Stimulated activated CD4-positive, alpha-beta T cell treated with anti-CD3 and anti-CD28 coated beads, Interleukin-4, amount 100 ng/mL, for 1 hour (primary cell): ENCODE data around the gene KCTD5.
"Not testable (repeated sequence)": the region's sequence is repeated elsewhere in the genome, so short reads cannot be mapped to it uniquely, and the experiment has no call there.

Experiments used
- DNase-seq: peaks from one replicate; pipeline ENCODE4 v3.0.0-alpha.2; 2020

KCTD5 gene

DNA sequence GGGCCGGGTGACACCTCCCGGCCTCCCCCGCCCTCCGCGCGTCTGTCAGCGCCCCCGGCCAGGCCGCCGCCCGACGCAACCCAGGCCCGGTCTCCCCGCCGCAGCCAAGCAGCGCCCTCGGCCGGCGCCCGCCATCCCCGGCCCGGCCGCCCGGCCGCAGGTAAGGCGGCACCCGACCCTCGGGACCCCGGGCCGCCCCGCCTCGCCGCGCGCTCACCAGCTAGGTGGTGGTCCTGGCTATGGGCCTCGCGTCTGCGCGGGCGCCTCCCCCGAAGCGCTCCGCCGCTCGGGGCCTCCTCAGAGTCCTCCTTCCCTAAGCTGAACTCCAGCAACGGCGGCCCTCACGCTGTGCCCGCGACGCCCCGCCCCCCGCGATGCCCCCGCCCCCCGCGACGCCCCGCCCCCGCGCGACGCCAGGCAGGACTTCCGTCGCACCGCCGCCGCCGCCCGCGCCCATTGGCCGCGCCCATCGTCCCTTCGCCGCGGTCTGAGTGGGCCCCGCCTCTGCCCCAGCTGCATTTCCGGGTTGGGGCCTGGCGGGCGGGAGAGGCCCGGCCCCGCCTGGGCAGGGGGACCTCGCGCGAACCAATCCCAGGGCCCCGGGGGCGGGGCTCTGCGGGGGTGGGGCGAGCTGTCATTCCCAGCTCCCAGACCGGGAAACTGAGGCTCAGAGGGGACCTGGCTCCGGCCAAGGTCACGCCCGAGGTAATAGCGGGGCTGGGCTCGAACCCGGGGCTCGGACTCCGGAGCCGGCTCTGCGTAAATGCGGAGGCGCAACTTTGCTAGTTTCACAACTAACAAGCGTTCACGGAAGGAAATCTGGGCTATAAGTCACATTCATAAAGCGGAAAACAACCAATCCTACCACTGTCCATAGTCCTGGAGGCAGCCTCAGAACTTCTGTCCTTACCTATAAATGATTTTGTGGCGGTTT, 9.0 kb upstream of the KCTD5 start:
- peak; percentile 94 for DNase-seq

DNA sequence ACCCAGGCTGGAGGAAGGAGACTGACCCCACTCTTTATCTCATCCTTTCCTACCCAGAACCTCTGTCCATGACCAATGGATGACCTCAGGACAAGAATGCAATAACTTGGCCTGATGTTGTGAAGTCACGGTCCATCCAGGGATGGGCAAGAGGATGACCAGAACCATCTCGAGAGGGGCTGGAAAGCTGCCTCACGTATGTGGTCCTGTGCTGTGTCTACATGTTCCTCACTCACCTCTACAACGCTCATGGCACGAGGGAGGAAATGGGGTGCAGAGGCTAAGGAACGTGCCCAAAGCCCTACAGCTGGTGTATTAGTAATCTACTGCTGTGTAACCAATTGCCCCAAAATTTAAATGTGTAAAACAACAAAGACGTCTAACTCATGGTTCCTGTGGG, 7.3 kb upstream of the KCTD5 start:
- DNase-seq = no peak

DNA sequence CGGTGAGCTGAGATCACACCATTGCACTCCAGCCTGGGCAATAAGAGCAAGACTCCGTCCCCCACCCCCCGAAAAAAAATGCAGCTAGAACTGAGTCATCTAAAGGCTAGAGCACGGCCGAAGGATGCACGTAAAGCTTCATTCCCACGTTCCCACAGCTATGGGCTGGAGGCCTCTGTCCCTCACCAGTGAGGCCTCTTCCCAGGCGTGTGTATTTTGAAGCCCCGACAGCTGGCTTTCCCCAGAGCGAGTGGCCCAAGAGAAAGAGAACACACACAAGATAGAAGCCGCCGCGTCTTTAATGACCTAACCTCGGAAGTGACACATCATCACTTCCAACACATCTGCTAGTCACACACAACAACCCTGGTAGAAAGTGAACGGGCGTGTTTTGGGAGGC, 6.6 kb upstream of the KCTD5 start:
- DNase-seq = no peak

DNA sequence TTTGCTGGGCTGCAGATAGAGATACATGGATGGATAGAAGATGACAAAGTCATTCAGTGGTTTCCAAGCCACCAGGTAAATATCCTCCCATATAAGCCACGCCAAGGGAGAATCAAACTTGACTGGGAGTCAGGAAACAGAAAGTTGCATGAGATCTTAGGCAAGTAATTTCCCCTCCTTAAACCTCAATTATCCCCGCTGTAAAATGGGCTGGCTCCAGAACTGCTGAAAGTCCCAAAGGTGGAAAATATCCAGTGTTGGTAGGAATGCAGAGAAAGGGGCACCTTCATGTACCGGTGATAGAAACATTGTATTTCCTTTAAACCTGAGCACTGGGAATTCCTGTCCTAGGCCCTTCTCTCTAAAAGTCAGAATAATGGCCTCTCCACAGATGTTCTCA, 5.4 kb upstream of the KCTD5 start:
- DNase-seq = not testable (repeated sequence)

DNA sequence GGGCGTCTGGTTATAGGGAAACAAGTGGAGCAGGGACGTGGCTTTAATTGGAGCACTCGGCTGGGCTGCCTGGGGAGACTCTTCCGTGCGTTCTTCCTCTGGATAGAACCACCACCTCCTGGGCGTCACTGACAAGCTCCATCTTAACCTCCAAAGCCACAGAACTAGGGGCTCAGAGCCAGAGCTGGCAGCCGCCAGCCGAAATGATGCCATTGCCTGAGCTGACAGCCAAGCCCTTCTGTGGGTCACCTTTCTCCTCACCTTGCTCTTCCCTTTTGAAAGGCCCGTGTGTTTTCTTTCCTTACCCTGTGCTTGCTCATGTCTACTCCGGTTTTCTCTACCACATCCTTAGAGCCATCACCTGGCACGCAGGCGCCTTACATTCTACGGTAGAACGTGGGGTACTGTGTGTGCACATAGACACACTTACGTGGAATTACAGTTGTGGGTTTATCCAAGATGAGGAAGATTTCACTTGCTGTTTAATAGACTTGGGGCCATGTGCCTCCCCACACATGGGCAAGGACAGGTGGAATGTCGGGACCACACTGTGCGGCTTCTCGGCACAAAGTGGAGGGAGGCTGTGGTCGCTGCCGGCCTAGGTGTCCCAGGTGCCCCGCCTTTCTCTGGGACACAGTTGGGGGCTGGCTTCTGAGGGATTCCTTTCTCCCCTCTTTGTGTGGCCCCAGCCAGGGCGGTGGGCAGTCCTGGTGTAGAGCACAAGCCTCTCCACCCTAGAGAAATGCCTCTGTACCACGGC, 3.9 kb upstream of the KCTD5 start:
- not testable (repeated sequence) for DNase-seq

DNA sequence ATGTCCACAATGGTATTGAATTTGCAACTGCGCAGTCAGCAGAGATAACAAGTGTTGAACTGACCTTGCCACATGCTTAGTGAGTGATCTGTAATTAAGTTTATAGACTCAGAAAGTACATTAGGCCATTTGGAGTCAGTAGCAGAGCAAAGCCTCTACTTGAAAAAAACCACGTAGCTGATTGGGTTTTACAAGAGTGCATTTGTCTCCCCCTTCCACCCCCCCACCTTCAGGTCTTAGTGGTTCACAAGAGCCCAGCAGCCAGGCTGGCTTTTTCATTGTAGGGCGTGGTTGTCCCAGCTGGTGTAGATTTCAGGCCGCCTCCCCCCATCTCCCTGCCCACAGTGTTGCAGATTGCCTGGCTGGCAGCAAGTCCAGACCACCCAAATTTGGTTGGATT, 2.4 kb upstream of the KCTD5 start:
- DNase-seq = not testable (repeated sequence)

DNA sequence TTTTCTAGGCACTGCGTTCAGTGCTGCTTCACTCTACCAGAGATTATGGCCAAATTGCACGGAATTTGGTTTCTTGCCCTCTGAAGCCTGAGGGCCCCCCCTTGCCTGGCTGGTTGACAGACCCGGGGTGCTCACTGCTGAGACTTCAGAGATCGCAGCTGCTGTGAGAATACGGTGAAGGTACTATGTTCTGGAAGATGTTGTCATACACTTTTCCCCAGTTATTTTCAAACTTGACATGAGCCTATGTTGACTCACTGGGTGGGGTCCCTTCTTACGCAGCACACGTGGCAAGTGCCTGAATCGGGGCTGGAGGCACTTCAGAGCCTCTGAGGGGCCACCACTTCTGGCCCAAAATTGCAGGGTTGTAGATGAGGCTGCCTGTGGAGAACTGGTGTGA, 2.0 kb upstream of the KCTD5 start:
- not testable (repeated sequence) for DNase-seq

DNA sequence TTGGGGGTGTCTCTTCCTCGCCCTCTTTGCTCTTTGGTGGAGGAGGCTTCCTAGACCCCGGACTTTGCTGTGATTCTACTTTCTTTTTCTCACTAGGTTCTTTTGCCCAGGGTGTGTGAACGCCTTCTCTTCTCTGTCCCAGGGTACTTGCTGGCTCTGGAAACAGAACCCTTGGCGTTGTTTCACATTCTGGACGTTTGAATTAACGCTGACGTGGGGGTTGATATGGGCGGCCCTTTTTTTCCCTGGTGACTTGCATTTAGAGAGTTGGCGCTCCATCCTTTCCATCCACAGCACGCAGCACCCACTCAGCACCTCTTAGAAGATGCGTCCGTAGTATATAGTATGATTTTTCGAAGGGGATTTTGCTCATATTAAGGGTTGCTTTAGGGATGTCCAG, 718 bp downstream of the KCTD5 start:
- not testable (repeated sequence) for DNase-seq

DNA sequence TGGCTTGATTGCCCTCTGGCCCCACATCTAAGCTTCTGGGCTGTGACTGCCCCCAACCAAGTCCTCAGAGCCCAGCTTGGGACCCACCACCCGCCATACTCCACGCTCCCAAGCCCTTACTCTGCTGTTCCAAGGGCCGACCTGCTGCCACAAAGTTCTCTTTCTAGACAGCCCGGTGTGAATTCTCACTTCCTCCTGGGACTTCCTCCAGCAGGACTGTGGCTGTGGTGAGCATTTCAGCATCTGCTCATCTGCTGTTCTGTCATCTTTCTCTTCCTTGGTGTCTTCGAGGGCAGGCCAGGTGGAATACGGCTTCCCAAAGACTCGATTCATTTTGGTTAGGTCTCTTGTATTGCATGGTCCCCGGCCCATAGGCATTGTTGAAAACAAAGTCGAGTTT, 3.8 kb downstream of the KCTD5 start:
- DNase-seq = not testable (repeated sequence)

DNA sequence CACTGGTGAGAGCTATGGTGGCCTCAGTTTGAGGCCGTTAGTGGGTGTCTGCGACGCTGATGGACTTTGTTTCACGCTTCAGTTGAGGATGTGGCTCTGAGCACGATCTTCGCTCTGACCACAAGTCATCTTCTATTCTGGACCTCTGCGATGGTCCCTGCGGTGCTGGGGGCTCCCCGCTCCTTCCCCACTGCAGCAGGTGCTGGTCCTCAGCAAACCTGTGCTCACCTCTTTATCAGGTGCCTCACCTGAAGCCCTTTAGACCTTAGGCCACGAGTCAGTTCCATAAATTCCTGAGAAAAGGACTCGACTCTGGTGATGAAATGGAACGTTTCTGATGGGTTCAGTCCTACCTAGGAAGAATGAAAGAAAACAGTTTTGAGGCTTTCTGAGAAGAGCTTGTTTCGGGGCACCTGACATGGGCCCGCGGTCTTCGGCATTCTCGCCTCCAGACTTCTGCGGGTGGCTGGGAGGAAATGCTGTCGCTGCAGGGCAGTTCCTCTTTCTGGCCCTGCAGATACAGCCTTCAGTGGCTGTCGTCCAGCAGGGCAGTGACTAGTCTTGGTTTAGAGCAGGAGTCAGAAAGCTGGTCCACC, 4.7 kb downstream of the KCTD5 start:
- no peak for DNase-seq

DNA sequence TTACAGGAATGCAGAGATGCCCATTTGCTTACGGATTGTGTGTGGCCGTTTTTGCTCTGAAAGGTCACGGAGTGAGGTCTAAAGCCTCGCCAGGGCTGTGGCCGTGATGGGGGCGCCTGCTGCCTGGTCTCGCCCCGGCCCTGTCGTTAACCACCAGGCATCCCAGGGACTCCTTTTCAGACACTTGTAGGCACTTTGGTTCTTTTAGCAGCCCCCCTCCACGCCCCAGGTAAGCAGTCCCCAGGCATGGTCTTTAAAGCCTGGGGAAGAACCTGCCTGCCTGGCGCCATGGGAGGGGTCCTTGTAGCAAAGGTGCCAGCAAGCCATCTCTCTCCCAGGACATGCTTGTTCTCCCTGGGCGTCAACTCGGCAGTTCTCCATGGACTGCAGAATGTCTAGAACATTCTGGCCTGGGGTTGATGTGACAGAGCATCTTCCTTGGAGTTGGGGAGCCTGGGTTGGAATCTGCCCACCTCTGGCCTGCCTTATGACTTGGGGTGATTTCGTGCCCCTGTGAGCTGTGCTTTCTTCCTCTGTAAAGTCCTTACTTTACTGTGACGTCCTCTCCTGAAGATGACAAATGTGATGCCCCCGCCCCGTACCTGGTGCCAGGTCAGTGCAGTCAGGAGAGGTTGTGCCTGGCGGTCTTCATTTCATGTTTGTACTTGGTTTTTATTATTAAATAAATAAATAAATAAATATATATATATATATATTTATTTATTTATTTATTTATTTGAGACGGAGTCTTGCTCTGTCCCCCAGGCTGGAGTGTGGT, 5.4 kb downstream of the KCTD5 start:
- DNase-seq = no peak

DNA sequence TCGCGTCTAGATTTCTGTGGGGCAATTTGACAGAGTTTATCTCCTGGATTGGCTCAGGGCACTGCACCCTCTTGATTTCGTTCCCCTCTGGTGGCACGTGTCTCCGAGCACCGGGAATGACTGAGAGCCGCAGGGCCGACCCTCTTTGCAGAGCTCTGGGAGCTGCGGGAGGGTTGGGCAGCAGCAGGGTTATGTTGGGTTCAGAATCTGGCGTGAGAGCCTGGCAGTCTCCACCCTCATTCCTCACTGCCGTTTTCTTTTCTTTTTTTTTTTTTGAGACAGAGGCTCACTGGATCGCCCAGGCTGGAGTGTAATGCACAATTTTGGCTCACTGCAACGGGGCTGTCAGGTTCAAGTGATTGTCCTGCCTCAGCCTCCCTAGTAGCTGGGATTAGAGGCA, 7.1 kb downstream of the KCTD5 start:
- DNase-seq = not testable (repeated sequence)

DNA sequence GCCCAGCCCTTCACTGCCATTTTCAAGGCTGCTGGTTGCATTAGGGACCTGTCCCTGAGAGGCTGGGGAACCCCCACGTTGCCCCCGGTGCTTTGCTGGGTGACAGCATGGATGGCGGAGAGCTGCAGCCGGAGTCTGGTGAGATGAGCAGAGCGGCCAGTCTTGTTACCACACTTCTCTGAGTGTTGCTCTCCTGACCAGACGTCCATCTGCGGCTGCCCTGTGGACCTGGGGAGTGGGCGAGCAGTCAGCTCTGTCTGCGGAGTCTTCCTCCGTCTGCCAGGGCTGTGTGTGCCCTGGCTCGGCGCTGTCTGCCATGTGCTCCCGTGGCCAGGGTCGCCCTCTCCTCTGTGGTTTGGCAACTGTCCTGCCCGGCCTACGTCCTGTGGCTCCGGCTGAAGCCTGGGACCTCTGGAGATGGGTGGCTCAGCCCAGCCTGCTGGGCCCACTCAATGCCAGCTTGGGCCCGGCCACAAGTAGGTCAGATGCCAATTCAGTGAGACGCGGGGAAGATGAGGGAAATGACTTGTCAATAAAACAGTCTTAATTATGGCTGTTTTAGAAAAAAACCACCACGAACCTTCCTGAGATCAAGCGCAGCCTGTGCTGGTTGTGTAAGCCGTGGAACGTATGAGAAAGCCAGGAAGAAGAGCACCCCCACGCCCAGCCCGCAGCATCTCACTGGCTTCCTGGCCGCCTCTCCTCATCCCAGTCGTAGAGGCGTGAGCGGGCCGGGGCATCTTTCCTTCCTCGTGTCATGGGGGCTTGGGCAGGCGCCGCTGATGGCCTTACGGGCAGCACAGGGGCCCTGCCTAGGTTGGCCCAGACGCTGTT, 7.9 kb downstream of the KCTD5 start:
- DNase-seq = no peak

DNA sequence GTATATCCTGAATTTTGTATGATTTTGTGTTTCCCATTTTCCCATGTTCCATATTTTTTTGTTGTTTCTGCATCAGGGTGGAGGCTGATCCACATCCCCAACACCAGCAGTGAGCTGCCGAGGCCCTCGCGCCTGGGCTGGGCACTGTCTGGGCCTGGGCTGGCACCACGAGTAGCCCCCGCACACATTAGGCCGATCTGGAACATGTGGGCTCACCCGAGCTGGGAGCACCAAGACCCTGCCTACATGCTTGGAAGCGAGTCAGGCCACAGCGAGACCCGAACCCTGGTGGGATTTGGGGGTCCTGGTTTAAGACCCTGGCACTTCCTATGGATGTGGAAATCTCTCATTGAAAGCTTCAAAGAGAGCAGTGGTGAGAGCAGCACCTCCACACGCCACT, 8.5 kb downstream of the KCTD5 start:
- DNase-seq = no peak

DNA sequence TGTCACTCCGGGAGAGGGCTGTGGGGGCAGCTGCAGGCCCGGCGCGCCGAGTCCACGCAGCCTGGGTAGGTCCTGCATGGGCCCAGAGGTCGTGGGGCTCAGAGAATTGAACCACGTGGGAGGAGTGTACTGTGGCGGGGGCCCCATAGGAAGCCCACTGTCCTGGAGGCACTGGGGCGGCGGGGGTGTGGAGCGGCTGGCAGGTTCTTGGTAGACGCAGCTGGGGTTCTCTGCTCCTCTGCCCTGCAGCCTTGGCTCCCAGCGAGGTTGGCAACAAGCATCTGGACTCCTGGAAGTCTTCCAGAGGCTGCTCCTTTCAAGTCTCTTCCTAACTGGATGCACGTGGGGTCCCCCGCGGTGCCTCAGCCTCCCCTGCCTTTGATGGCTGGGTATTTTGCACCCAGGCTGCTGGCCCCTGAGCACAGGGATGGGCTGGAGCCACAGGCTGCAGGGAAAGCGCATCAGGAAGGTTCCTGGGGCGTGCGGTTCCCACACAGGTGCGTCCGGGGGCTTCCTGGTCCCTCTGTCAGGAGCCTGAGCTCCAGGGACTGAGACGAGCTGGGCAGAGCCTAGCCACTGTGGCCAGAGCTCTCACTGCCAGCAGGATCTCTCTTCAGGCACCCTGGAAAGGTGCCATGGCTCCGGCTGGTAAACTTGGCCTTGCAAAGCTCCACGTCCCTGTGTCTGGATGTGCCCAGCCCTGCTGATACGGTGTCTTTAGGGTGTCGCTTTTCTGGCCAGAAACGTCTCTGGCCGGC, 9.3 kb downstream of the KCTD5 start:
- no peak for DNase-seq

DNA sequence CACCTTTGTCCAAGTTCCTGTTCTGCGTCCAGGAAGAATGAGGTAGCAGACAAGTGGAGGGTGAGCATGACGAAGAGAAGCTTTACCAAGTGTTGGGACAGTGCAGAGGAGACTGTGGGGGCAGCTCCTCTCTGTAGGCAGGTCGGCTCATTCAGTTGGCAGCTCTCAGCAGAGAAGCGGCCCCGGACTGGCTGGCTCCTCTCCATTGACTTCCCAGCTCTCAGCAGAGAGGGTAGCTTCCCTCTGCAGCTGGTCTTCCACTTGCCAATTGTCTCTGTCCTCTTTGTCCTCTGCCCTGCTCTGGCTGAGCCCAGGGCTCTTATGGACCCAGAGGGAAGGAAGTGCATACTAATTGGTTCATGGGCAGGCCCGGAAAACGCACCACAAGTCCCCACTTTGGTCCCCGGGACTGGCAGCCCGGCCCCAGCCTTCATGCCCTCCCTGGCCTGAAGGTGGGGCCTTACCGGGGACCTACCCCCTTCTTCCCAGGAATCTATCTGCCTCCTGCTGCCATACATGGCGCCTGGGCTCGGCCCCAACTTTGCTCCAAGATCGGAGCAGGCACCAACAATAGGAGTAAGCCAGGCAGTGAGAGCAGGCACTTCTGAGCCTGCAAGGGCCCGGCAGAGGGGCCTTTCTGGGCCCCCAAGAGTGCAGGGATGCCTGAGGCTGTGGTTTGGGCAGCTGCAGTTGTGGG, 10.1 kb downstream of the KCTD5 start:
- no peak for DNase-seq

DNA sequence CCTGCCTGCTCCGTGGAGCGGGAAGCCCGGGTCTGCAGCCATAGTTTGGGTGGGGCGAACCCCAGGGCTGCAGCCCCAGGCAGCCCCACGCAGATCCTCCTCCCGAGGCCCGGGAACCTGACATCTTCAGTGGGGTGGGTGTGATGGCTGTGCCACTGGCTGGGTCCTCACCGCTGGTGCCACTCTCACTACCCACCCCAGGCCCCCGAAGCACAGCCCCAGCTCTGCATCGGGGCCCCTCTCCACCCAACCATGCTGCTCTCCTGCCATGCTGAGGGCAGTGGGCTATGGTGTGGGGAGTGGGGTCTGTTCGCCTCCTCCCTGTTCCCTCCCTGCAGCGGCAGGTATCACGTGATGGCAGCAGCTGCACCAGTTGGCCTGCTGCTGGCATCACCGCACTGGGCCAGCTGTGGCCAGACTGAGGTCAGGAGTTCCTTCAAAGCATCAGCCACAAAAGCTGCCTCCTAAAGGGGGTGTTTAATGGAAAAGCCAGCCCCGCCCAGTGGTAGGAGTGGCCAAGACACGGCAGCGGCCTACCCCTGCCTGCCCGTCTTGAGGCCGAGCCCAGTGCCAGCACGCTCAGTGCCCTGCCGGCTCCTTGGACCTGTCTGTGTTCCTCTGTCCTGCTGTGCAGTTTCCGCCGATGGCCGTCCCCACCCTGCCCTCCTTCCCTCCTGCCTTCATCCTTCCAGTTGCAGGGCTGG, 10.8 kb downstream of the KCTD5 start:
- DNase-seq = no peak

DNA sequence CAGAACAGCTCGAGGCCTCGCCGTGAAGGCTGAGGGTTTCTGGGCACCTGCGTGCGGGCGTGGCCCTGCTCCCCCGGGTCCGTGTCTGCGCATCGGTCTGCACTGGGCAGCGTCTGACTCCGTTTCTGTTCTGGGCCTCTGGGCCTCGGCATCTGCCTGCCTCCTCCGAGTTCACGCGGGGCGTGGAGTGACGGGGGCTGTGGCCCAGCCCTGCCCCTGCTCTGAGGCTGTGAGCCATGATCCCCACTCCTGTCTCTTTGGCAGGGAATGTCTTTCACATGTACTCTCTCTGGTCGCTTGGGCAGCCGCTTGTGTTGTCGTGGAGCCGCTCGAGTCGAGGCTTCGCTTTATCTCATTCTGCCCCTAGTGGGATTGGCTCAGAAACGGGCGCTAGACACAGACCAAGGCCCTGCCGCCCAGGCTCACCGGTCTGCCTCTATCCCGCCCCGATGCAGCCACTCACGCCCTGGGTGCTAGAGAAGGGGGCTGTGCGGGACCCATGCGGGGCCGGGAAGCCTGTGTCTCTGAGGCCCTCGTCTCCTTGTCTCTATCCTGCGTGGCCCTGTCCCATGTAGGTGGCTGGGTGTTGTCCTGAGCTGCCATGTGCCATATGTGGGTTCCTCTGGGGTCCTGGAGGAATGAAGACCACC, 14.4 kb downstream of the KCTD5 start:
- not testable (repeated sequence) for DNase-seq

DNA sequence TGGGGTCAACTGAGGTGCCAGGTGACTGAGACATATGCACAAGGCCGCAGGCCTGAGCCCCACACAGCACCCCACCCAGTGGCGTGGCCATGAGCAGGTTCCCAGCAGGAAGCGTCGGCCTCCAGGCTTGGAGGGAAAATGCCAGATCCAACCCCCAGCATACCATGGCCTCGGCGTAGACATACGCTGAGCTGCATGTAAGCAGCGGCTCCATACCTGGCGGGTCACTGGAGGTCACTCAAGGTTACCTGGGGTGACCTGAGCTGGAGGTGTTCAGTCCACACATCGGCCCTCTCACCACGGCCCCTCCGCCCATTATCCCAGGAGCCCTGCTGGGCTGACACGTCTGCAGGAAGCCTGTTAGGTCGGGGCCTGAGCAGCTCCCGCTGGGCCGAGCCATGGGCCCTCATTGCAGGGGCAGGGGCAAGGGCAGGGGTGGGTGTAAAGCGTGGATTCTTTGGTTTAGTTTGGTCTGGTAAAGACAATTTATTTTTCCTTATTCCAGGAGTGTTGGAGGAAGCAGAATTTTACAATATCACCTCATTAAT, 15.2 kb downstream of the KCTD5 start:
- no peak for DNase-seq
